PFSK-1 (cell line): ENCODE results near the gene ZNF668.

Experiments used
- FOXP2 ChIP-seq: optimal IDR thresholded peaks from 2 replicates; pipeline ENCODE3; 2011; ENCODE audit warnings: borderline replicate concordance, control low read depth, inconsistent platforms; ENCODE audit not compliant: insufficient read depth; ENCODE audit errors: extremely low read length, extremely low read depth
- POLR2AphosphoS5 ChIP-seq: IDR thresholded peaks from 2 replicates; pipeline ENCODE4 v1.6.1; 2012; ENCODE audit warnings: low read depth, mild to moderate bottlenecking, control low read depth, low read length, moderate library complexity
- REST ChIP-seq, 2 experiments: IDR thresholded peaks; 2 replicates each; pipeline versions ENCODE4 v1.6.1 to v1.8.0; 2011 to 2012; ENCODE audit warnings: low read depth in 2 of 2, low read length in 2 of 2, control low read depth in 1 of 2, inconsistent platforms in 1 of 2, mild to moderate bottlenecking in 1 of 2, moderate library complexity in 1 of 2; ENCODE audit not compliant: insufficient read depth in 1 of 2
- SIN3A ChIP-seq: IDR thresholded peaks from 2 replicates; pipeline ENCODE4 v1.6.1; 2012; ENCODE audit warnings: mild to moderate bottlenecking, low read length, moderate library complexity, borderline replicate concordance; ENCODE audit not compliant: insufficient read depth

GRCh38 chr16:31099860-31100638 is 26.0 kb upstream of the ZNF668 start:
- TF ChIP-seq REST (IDR thresholded peaks at IDR 0.05; ENCODE audit: insufficient read depth in 1 of 2, low read depth in 2 of 2, low read length in 2 of 2) (no peak), FOXP2 (no peak), POLR2AphosphoS5 (no peak), SIN3A (no peak)
